Breast epithelium (tissue), 4 donors: ENCODE measurements around the gene HEXIM2. TPM values are rescaled to one million over a fixed set of nuclear protein-coding genes. Genes with fewer than 3 reads are reported as not detected.

Source experiments
- DNase-seq, 2 donors: peaks; one replicate each; pipeline ENCODE4 v3.0.0-alpha.2; 2019; ENCODE audit warnings: low spot score in 2 of 2
- H3K27ac ChIP-seq, 2 donors: fragments of 200-600 bp; sonication (generic) in 1 of 2; one replicate each; pipeline ENCODE4 v1.5.1; 2016 to 2019; ENCODE audit warnings: mild to moderate bottlenecking in 1 of 2
- H3K27me3 ChIP-seq, 2 donors: fragments of 200-600 bp; sonication (generic) in 1 of 2; one replicate each; pipeline versions ENCODE4 v1.5.1 to v1.6.0; 2017 to 2019; ENCODE audit warnings: control low read depth in 1 of 2, mild to moderate bottlenecking in 1 of 2
- H3K36me3 ChIP-seq: fragments of 200-600 bp; one replicate; pipeline ENCODE4 v1.5.1; 2019
- H3K4me1 ChIP-seq, 2 donors: fragments of 200-600 bp; sonication (generic); one replicate each; pipeline ENCODE4 v1.5.1; 2016 to 2019; ENCODE audit warnings: control low read depth in 1 of 2
- H3K4me3 ChIP-seq, 3 donors: fragments of 200-600 bp; sonication (generic); 1 replicate in 2 of 3; 2 replicates in 1 of 3; pipeline ENCODE4 v1.5.1; 2016 to 2019; ENCODE audit warnings: mild to moderate bottlenecking in 3 of 3, moderate library complexity in 2 of 3
- H3K9me3 ChIP-seq, 2 donors: fragments of 200-600 bp; sonication (generic) in 1 of 2; one replicate each; pipeline ENCODE4 v1.5.1; 2016 to 2019; ENCODE audit warnings: control low read depth in 1 of 2
- CTCF ChIP-seq, 3 donors: fragments of 450-650 bp; IDR thresholded peaks; one replicate each; pipeline ENCODE4 v1.5.1; 2016 to 2017; ENCODE audit warnings: antibody characterized with exemption in 3 of 3, mild to moderate bottlenecking in 3 of 3, moderate library complexity in 3 of 3
- POLR2A ChIP-seq: fragments of 450-650 bp; IDR thresholded peaks from one replicate; pipeline ENCODE4 v1.6.1; 2016; ENCODE audit warnings: antibody characterized with exemption, mild to moderate bottlenecking, moderate library complexity
- POLR2AphosphoS5 ChIP-seq, 3 donors: sonication (generic); formaldehyde crosslinking; IDR thresholded peaks; one replicate each; pipeline ENCODE4 v1.6.1; 2017; ENCODE audit warnings: antibody characterized with exemption in 3 of 3
- intact Hi-C: fragments of 100-400 bp; cut with DNase I; formaldehyde crosslinking; loops from one replicate; pipeline ENCODE4 v1.15.1; 2023; ENCODE audit warnings: low total_unique reads
- total RNA-seq, 3 donors: library from RNA; depleted of rRNA; stranded (reverse); fragments of >200 nt; gene quantifications; one replicate each; pipeline ENCODE4 v1.1.0, GENCODE V29; 2016

HEXIM2 gene
- total RNA-seq, 3 donors from 2014 or later, result 6.6 to 13.3 (median 13.2) TPM

DNA sequence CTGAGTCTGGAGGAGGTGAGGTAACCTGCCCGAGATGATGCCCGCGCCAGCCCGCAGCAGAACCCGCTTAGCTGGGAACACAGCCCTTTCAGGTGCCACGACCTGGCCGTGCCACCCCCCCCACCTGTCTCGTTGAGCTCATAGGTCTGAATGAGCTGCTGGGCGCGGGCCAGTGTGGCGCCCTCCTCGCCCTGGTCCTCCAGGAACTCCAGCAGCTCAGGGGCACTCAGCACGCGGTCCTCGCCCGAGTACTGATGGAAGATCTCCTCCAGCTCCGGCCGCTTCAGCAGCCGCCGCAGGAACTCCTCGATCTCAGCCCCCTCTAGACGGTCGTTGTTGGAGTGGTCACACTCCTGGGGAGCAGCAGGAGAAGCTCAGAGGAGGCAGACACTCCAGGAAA is 43.0 kb upstream of the HEXIM2 start:
- Histone ChIP-seq H3K9me3 (no peaks in the 10 kb centered on the region), H3K4me3 (no peak overlapping the region), H3K27ac (no peak overlapping the region), H3K4me1 (no peaks in the 10 kb centered on the region), H3K36me3 (no peaks in the 10 kb centered on the region), H3K27me3 (no peaks in the 10 kb centered on the region)
- intact Hi-C loops, result no loop called here
- TF ChIP-seq POLR2AphosphoS5 (IDR thresholded peaks at IDR 0.05) (no peak), CTCF (IDR thresholded peaks at IDR 0.05) (no peak), POLR2A (no peak)
- no peak for DNase-seq

- H3K4me3 ChIP-seq, result no peak overlapping the region
- DNase-seq, result no peak
- H3K36me3 ChIP-seq, result no peaks in the 10 kb centered on the region
- intact Hi-C loops, result loop anchor here (1.0 kb wide), 1 partner anchor 44 kb away; no protein-coding TSS in a partner anchor
- no peak for TF ChIP-seq CTCF (IDR thresholded peaks at IDR 0.05)
- no peak for TF ChIP-seq POLR2AphosphoS5 (IDR thresholded peaks at IDR 0.05)
- TF ChIP-seq POLR2A, result no peak
- no peak overlapping the region for H3K27ac ChIP-seq
- peaks cover 0 to 8% of the 10 kb centered on the region in 2 donors for H3K4me1 ChIP-seq
- no peaks in the 10 kb centered on the region for H3K27me3 ChIP-seq
- no peaks in the 10 kb centered on the region for H3K9me3 ChIP-seq
Measured at GRCh38 chr17:45119964-45120363, 41.7 kb upstream of the HEXIM2 start.

- H3K4me3 ChIP-seq, result no peak overlapping the region
- H3K9me3 ChIP-seq, result no peaks in the 10 kb centered on the region
- peaks cover 0 to 8% of the 10 kb centered on the region in 2 donors for H3K4me1 ChIP-seq
- intact Hi-C loops, result loop anchor here (1.0 kb wide), 1 partner anchor 44 kb away; no protein-coding TSS in a partner anchor
- TF ChIP-seq POLR2AphosphoS5 (IDR thresholded peaks at IDR 0.05) (no peak), CTCF (IDR thresholded peaks at IDR 0.05) (no peak), POLR2A (no peak)
- no peaks in the 10 kb centered on the region for H3K27me3 ChIP-seq
- no peaks in the 10 kb centered on the region for H3K36me3 ChIP-seq
- H3K27ac ChIP-seq, result no peak overlapping the region
- no peak for DNase-seq
Measured at GRCh38 chr17:45120558-45120957, 41.1 kb upstream of the HEXIM2 start.

GRCh38 chr17:45121055-45121454 is 40.6 kb upstream of the HEXIM2 start:
- Histone ChIP-seq H3K9me3 (no peaks in the 10 kb centered on the region), H3K4me3 (no peak overlapping the region), H3K27me3 (no peaks in the 10 kb centered on the region), H3K27ac (no peak overlapping the region), H3K36me3 (no peaks in the 10 kb centered on the region), H3K4me1 (peaks cover 0 to 8% of the 10 kb centered on the region in 2 donors)
- intact Hi-C loops, result no loop called here
- no peak for DNase-seq
- TF ChIP-seq POLR2A (no peak), CTCF (IDR thresholded peaks at IDR 0.05) (no peak), POLR2AphosphoS5 (IDR thresholded peaks at IDR 0.05) (no peak)

DNA sequence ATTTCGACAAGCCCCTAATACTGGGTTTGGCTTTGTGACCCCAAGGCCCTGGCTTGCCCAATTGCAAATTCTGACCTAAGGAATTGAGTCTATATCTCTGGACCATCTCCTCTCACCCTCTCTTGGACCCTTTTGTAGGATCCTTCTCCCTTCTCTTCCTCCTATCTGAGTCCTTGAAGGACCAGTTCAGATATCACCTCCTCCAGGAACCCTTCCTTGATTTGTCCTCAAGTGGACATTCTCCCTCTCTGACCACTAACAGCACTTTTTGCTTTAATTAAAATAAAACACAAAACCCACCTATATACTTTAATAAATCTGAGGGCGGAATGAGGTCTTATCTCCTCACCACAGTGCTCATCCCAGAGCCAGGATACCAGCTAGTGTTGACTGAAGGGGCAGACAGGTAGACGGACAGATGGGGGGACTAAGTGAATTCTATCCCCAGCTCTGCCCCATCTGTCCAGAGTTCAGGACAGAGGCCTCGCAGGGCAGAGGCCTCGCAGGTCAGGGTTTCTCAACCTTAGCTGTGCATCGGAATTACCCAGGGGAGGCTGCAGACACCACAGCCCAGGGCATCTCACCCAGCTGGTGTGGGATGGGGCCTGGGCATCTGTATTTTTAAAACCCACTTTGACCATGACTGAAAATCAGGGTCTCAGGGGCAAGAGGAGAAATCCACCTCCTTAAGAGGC is 38.5 kb upstream of the HEXIM2 start:
- no peak for DNase-seq
- intact Hi-C loops, result no loop called here
- H3K9me3 ChIP-seq, result no peaks in the 10 kb centered on the region
- peak overlapping the region; percentile 33 to 77 for H3K27ac ChIP-seq
- no peaks in the 10 kb centered on the region for H3K27me3 ChIP-seq
- peaks cover 4 to 14% of the 10 kb centered on the region in 2 donors for H3K4me1 ChIP-seq
- no peaks in the 10 kb centered on the region for H3K36me3 ChIP-seq
- H3K4me3 ChIP-seq, result no peak overlapping the region
- no peak for TF ChIP-seq POLR2AphosphoS5 (IDR thresholded peaks at IDR 0.05)
- TF ChIP-seq POLR2A, result no peak
- TF ChIP-seq CTCF (IDR thresholded peaks at IDR 0.05), result no peak
